H1 (cell line): ENCODE measurements around the gene CLCN3. TPM values are rescaled to one million over a fixed set of nuclear protein-coding genes. Genes with fewer than 3 reads are reported as not detected.
A peak's percentile ranks its signal among the peaks of the same experiment; 100 is the strongest.

Experiments
- CTCF ChIA-PET: fragments of 300-600 bp; sonication (Branson Sonifier 250); formaldehyde crosslinking; loops from one replicate; lab custom pipeline; 2021; ENCODE audit not compliant: partially characterized antibody; lab: Charles Lee
- POLR2A ChIA-PET: fragments of 300-600 bp; sonication (Branson Sonifier 250); formaldehyde crosslinking; loops from one replicate; lab custom pipeline; 2021; ENCODE audit warnings: inconsistent platforms; ENCODE audit not compliant: partially characterized antibody; lab: Charles Lee
- DNase-seq, 2 experiments: peaks; one replicate each; pipeline versions ENCODE4 v3.0.0 to v3.0.0-alpha.2; 2010 to 2022; ENCODE audit warnings: low spot score in 2 of 2, low read depth in 1 of 2, mixed read lengths in 1 of 2
- FAIRE-seq: peaks from 2 replicates; lab custom pipeline; 2011; peaks lifted over from hg19 to GRCh38; lab: Jason Lieb, UNC
- H2AFZ ChIP-seq: 2 replicates; pipeline ENCODE4 v1.8.1; 2012; ENCODE audit warnings: low read length, inconsistent platforms
- H2AK5ac ChIP-seq: 2 replicates; pipeline ENCODE4 v1.6.1; 2013; ENCODE audit warnings: low read depth, low read length
- H2BK120ac ChIP-seq: replicated peaks from 2 replicates; pipeline ENCODE3; 2013; ENCODE audit warnings: low read depth, low read length, inconsistent platforms
- H2BK12ac ChIP-seq: 2 replicates; pipeline ENCODE4 v1.6.1; 2013; ENCODE audit warnings: low read depth, low read length
- H2BK15ac ChIP-seq: 2 replicates; pipeline ENCODE4 v1.6.1; 2013; ENCODE audit warnings: low read length
- H2BK20ac ChIP-seq: 2 replicates; pipeline ENCODE4 v1.6.1; 2013; ENCODE audit warnings: low read length
- H2BK5ac ChIP-seq: 2 replicates; pipeline ENCODE4 v1.6.1; 2013; ENCODE audit warnings: low read depth, low read length
- H3K14ac ChIP-seq: 2 replicates; pipeline ENCODE4 v1.6.1; 2013; ENCODE audit warnings: inconsistent platforms; ENCODE audit not compliant: insufficient read length
- H3K18ac ChIP-seq: 2 replicates; pipeline ENCODE4 v1.6.1; 2013; ENCODE audit warnings: low read length; ENCODE audit errors: extremely low read depth
- H3K23ac ChIP-seq: 2 replicates; pipeline ENCODE4 v1.6.1; 2013; ENCODE audit warnings: inconsistent platforms; ENCODE audit not compliant: insufficient read length
- H3K23me2 ChIP-seq: 2 replicates; pipeline ENCODE4 v1.6.1; 2013; ENCODE audit warnings: low read depth, low read length
- H3K27ac ChIP-seq: 2 replicates; pipeline ENCODE4 v1.6.1; 2011; ENCODE audit warnings: low read depth, low read length, inconsistent platforms
- H3K27me3 ChIP-seq, 4 experiments: replicated peaks in 1 of 4; 1 replicate in 1 of 4; 2 replicates in 3 of 4; pipeline versions ENCODE4 v1.6.1 to v1.8.1; 2011 to 2013; ENCODE audit warnings: low read length in 3 of 4, mild to moderate bottlenecking in 3 of 4, inconsistent platforms in 2 of 4, mixed read lengths in 2 of 4, moderate library complexity in 1 of 4; ENCODE audit not compliant: control insufficient read depth in 3 of 4, insufficient read depth in 3 of 4; ENCODE audit errors: extremely low read depth in 1 of 4
- H3K36me3 ChIP-seq, 4 experiments: 2 replicates each; pipeline versions ENCODE4 v1.6.1 to v1.8.1; 2011 to 2013; ENCODE audit warnings: mild to moderate bottlenecking in 4 of 4, low read length in 3 of 4, moderate library complexity in 2 of 4, control low read depth in 1 of 4, inconsistent platforms in 1 of 4; ENCODE audit not compliant: insufficient read depth in 4 of 4, control insufficient read depth in 2 of 4
- H3K4ac ChIP-seq: replicated peaks from 2 replicates; pipeline ENCODE3; 2013; ENCODE audit warnings: low read length, low read depth, mixed read lengths, inconsistent platforms; ENCODE audit not compliant: insufficient read length
- H3K4me1 ChIP-seq, 4 experiments: replicated peaks in 1 of 4; 1 replicate in 1 of 4; 2 replicates in 3 of 4; pipeline versions ENCODE4 v1.6.1 to v1.8.1; 2011 to 2013; ENCODE audit warnings: low read length in 3 of 4, inconsistent platforms in 2 of 4, mixed read lengths in 1 of 4; ENCODE audit not compliant: insufficient read depth in 4 of 4, control insufficient read depth in 3 of 4
- H3K4me2 ChIP-seq, 2 experiments: 2 replicates each; pipeline versions ENCODE4 v1.6.1 to v1.8.1; 2011 to 2013; ENCODE audit warnings: low read depth in 2 of 2, low read length in 2 of 2, control low read depth in 1 of 2, inconsistent platforms in 1 of 2, mild to moderate bottlenecking in 1 of 2; ENCODE audit not compliant: insufficient read depth in 1 of 2
- H3K4me3 ChIP-seq, 4 experiments: fragments of 200-600, 300-600 bp in 1 of 4; sonication (generic), shearing (Covaris generic), sonication (Bioruptor Twin) in 1 of 4; 2 replicates each; pipeline versions ENCODE4 v1.5.1 to v1.8.1; 2011 to 2016; ENCODE audit warnings: low read length in 4 of 4, low read depth in 3 of 4, control low read depth in 2 of 4, inconsistent platforms in 2 of 4, mild to moderate bottlenecking in 2 of 4, mixed read lengths in 1 of 4, moderate library complexity in 1 of 4; ENCODE audit not compliant: insufficient read depth in 2 of 4; ENCODE audit errors: extremely low read depth in 1 of 4
- H3K56ac ChIP-seq: replicated peaks from 2 replicates; pipeline ENCODE3; 2013; ENCODE audit warnings: low read depth, mild to moderate bottlenecking, mixed read lengths, low read length, inconsistent platforms; ENCODE audit not compliant: insufficient read length
- H3K79me1 ChIP-seq: 2 replicates; pipeline ENCODE4 v1.6.1; 2013; ENCODE audit warnings: low read depth, low read length, control low read depth
- H3K79me2 ChIP-seq, 2 experiments: 2 replicates each; pipeline versions ENCODE4 v1.6.1 to v1.8.1; 2012 to 2013; ENCODE audit warnings: low read length in 2 of 2, mild to moderate bottlenecking in 2 of 2, inconsistent platforms in 1 of 2; ENCODE audit not compliant: insufficient read depth in 2 of 2, control insufficient read depth in 1 of 2
- H3K9ac ChIP-seq, 4 experiments: replicated peaks in 1 of 4; 1 replicate in 1 of 4; 2 replicates in 3 of 4; pipeline versions ENCODE4 v1.6.1 to v1.8.1; 2011 to 2013; ENCODE audit warnings: low read depth in 3 of 4, low read length in 3 of 4, control low read depth in 2 of 4, mild to moderate bottlenecking in 2 of 4, moderate library complexity in 2 of 4, inconsistent platforms in 1 of 4; ENCODE audit errors: extremely low read depth in 1 of 4
- H3K9me3 ChIP-seq, 2 experiments: 2 replicates each; pipeline versions ENCODE4 v1.6.1 to v1.8.1; 2012 to 2013; ENCODE audit warnings: mild to moderate bottlenecking in 2 of 2, moderate library complexity in 2 of 2, control low read depth in 1 of 2, inconsistent platforms in 1 of 2, low read depth in 1 of 2, low read length in 1 of 2, mixed read lengths in 1 of 2; ENCODE audit not compliant: insufficient read depth in 2 of 2
- H4K20me1 ChIP-seq, 2 experiments: replicated peaks in 1 of 2; 2 replicates each; pipeline versions ENCODE3 to v1.8.1; 2011 to 2013; ENCODE audit warnings: inconsistent platforms in 2 of 2, low read length in 2 of 2, mild to moderate bottlenecking in 1 of 2; ENCODE audit not compliant: insufficient read depth in 2 of 2, control insufficient read depth in 1 of 2
- H4K5ac ChIP-seq: 2 replicates; pipeline ENCODE4 v1.6.1; 2013; ENCODE audit warnings: low read length, low read depth, mixed read lengths, inconsistent platforms; ENCODE audit not compliant: insufficient read length
- H4K8ac ChIP-seq: 2 replicates; pipeline ENCODE4 v1.8.0; 2013; ENCODE audit warnings: mild to moderate bottlenecking, moderate library complexity, low read length, inconsistent platforms; ENCODE audit not compliant: insufficient read depth; ENCODE audit errors: extremely low read depth
- H4K91ac ChIP-seq: replicated peaks from 2 replicates; pipeline ENCODE3; 2013; ENCODE audit warnings: low read length, mixed read lengths, inconsistent platforms; ENCODE audit not compliant: insufficient read length
- SAP30 ChIP-seq: fragments of 300-600 bp; sonication (generic); IDR thresholded peaks from 2 replicates; pipeline ENCODE4 v1.7.1; 2012; ENCODE audit warnings: low read length, moderate library complexity, mild to moderate bottlenecking, inconsistent platforms; ENCODE audit not compliant: insufficient read depth, insufficient replicate concordance
- SP2 ChIP-seq: IDR thresholded peaks from 2 replicates; pipeline ENCODE4 v1.6.1; 2012; ENCODE audit warnings: mild to moderate bottlenecking, low read length, inconsistent platforms
- TAF1 ChIP-seq: IDR thresholded peaks from 2 replicates; pipeline ENCODE4 v1.6.1; 2011; ENCODE audit warnings: mild to moderate bottlenecking, low read depth, low read length
- WGBS, 2 experiments: shearing (Covaris generic) in 1 of 2; methylation state at CpG; one replicate each; pipeline versions ENCODE4 v1.1.6 to v1.1.7; 2013 to 2015; ENCODE audit warnings: low lambda C conversion rate in 2 of 2, mixed read lengths in 2 of 2, inconsistent platforms in 1 of 2, low coverage in 1 of 2, missing lambda C conversion rate in 1 of 2; ENCODE audit not compliant: insufficient replicate concordance in 2 of 2, insufficient coverage in 1 of 2, insufficient read length in 1 of 2; ENCODE audit errors: extremely low coverage in 1 of 2, missing lambda C conversion rate in 1 of 2; 5-methylcytosine and 5-hydroxymethylcytosine counted together
- polyA plus RNA-seq, 7 experiments: library from polyadenylated mRNA; depleted of rRNA in 3 of 7; stranded (reverse) in 5 of 7; unstranded in 2 of 7; fragments of >200 nt in 5 of 7; fragments of 200-250 nt in 2 of 7; gene quantifications; 1 replicate in 5 of 7; 2 replicates in 1 of 7; 4 replicates in 1 of 7; pipeline versions ENCODE4 v1.2.1 to v1.2.3, GENCODE V29; 2011 to 2013; ENCODE audit warnings: missing spikeins in 2 of 7, mixed read lengths in 2 of 7
- total RNA-seq: library from RNA; stranded (reverse); fragmentation: NEBNext Ultra II Directional; extraction: Animal tissue kit (Norgen Biotek cat#: 25700); gene quantifications from 2 replicates; pipeline ENCODE4 v1.2.1, GENCODE V29; 2021

CLCN3 gene
- total and polyA plus RNA-seq, 2 of the 8 experiments (the other 6 are each of a cell fraction or from before 2014, with no cell fraction given), result 8.8 to 32.8 TPM

DNA sequence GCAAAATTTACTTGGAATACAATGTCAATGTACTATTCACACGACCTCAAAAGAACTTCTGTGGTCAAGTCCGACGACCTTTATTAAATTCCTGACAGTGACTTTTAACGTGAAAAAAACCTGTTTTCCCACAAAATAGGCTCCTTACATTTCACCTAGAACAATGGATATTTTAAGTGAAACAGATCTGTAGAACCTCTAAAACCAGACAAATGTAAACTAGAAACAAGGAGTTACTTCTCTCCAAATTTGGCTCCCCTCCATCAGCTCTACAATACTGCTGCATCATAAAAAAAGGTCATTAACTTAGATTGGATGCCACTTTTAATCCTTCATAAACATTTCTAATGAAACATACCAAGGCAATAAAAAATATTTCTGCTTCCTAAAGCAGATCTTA, 9.2 kb upstream of the CLCN3 start:
- no peak overlapping the region for H3K18ac ChIP-seq
- H3K4me1 ChIP-seq, result no peaks in the 10 kb centered on the region; a peak in 1 of 7 replicates
- no peak overlapping the region for H2BK12ac ChIP-seq
- H4K20me1 ChIP-seq, result no peaks in the 10 kb centered on the region
- no peak overlapping the region for H2AFZ ChIP-seq
- H3K4me3 ChIP-seq, result peak overlapping the region in 2 of 4 experiments; percentile 70 to 93; a peak in 3 of 8 replicates
- no peak for TF ChIP-seq SAP30
- no peak for TF ChIP-seq SP2
- no peak for TF ChIP-seq TAF1
- ChIA-PET POLR2A (no interaction called here), CTCF (interaction anchor here (1.1 to 2.6 kb wide), 2 partner anchors 63 to 165 kb away, joined by 4 to 9 read pairs; no protein-coding TSS in a partner anchor)
- H2BK20ac ChIP-seq, result no peak overlapping the region
- no peak overlapping the region for H4K91ac ChIP-seq
- no peak overlapping the region for H3K14ac ChIP-seq
- no peak overlapping the region for H3K23ac ChIP-seq
- no peak overlapping the region for H2BK120ac ChIP-seq
- no peak for FAIRE-seq
- no peak overlapping the region for H3K9ac ChIP-seq
- no peak overlapping the region for H4K8ac ChIP-seq
- no peaks in the 10 kb centered on the region for H3K27me3 ChIP-seq
- H3K79me2 ChIP-seq, result peaks cover 0 to 29% of the 10 kb centered on the region in 2 experiments; a peak in 2 of 4 replicates
- DNase-seq, result no peak
- 89% methylated on average over 4 of the region's 4 CpGs; no CpG with 5 or more reads in 1 of the 2 experiments for WGBS, 2 experiments
- H3K56ac ChIP-seq, result no peak overlapping the region
- H3K36me3 ChIP-seq, result no peaks in the 10 kb centered on the region
- no peak overlapping the region for H2BK5ac ChIP-seq
- no peak overlapping the region for H2AK5ac ChIP-seq
- H3K4ac ChIP-seq, result no peak overlapping the region
- no peak overlapping the region for H4K5ac ChIP-seq
- peaks cover 5% of the 10 kb centered on the region; the same call in 1 of the 2 replicates for H3K23me2 ChIP-seq
- H3K4me2 ChIP-seq, result peak overlapping the region; percentile 85 to 95; a peak in 3 of 4 replicates
- H3K9me3 ChIP-seq, result no peaks in the 10 kb centered on the region
- no peaks in the 10 kb centered on the region; the same call in 1 of the 2 replicates for H3K79me1 ChIP-seq
- H3K27ac ChIP-seq, result no peak overlapping the region
- H2BK15ac ChIP-seq, result no peak overlapping the region
